NCI-H524 (cell line): ENCODE measurements around the gene GAK.

Source experiments
- DNase-seq, 2 experiments: peaks; one replicate each; lab custom pipeline; 2025; lab: John Stamatoyannopoulos, UW

GAK gene

GRCh38 chr4:848803-849477, 83.2 kb downstream of the GAK start:
- DNase-seq: no peak

- no peak for DNase-seq
Observed at GRCh38 chr4:848307-848691, 83.8 kb downstream of the GAK start.

GRCh38 chr4:845836-846251, 86.3 kb downstream of the GAK start:
- no peak for DNase-seq

GRCh38 chr4:845233-845835, 86.8 kb downstream of the GAK start:
- no peak for DNase-seq

DNA sequence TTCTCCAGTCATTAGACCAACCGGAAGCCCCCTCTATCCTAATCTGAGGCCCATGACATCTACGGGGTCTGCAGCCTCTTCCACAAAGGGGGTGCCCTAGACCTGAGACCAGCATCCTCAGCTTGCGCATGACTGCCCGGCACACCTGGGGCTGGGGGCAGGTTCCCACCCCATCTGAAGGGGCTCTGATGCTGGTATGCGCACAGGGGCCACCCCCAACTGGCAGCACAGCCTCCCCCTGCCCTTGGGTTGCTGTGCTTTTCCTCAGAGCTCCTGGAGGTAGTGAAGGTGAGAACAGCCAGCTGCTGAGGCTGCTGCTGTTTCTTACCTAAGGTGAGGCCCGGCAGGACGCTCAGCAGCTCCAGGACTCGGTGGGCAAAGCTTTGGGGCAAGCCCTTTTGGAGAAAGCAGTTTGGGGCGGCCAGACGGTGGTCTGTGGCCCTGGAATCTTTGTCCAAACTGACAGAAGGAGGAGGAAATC, 87.3 kb downstream of the GAK start:
- DNase-seq: no peak

- DNase-seq: peak in 1 of 2 experiments; percentile 19
Observed at GRCh38 chr4:839675-840443, 92.3 kb downstream of the GAK start.

DNA sequence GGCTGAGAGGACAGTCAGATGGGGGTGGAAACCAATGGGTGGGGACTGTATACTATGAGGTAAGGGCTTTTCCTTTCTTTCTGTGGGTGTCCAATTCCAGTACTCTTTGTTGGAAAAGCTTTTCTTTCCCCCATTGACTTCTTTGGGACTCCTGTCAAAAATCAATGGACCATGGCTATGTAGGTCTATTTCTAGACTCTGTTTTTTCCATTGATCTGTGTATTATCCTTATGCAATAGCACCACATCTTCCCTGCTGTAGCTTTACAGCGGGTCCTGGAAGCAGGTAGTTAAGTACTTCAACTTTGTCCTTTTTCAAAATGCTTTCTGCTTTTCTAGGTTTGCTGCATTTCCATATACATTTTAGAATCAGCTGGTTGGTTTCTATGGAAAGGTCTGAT, 94.3 kb downstream of the GAK start:
- no peak for DNase-seq

GRCh38 chr4:836750-837301, 95.3 kb downstream of the GAK start:
- no peak for DNase-seq

- DNase-seq: no peak
Observed at GRCh38 chr4:836003-836511, 96.1 kb downstream of the GAK start.

DNA sequence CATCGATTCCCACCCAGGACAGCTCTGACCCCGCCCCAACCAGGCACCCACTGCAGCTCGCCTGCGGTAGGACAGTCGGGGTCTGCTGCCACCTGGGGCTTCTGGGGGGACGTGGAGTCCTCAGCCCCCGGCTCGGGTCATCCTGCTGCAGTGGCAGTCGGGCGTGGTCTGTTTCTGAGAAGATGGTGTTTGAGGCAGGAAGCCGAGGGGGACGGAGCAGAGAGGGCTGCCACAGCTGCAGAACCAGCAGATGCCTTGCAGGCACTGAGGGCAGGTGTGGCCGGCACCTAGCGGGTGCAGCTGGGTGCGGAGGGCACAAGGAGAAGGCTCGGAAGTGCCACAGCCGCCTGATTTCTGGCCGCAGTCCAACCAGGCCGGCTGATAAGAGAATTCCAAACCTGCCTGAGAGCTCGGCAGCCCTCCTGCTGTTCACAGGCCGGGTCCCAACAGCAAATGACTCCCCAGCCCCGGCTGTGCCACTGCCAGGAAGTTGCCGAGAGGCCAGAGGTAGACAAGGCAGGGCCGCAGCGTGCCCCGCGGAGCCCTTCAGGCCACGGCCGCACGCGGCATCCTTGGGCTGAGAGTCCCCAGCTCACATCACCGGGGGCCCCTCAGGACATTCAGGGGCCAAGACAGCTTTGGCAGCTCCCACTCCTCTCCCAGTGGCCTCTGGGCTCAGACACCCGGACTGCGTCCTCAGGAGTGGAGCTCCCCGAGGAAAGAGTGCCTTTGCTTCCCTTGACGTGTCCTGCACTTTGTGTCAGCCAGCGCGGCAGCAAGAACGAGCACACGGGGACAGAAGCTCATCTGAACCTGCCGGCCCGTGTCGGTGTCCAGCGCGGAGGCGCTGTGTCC, 96.7 kb downstream of the GAK start:
- no peak for DNase-seq

GRCh38 chr4:834368-835147, 97.6 kb downstream of the GAK start:
- no peak for DNase-seq

- no peak for DNase-seq
Observed at GRCh38 chr4:833731-834367, 98.3 kb downstream of the GAK start.

DNA sequence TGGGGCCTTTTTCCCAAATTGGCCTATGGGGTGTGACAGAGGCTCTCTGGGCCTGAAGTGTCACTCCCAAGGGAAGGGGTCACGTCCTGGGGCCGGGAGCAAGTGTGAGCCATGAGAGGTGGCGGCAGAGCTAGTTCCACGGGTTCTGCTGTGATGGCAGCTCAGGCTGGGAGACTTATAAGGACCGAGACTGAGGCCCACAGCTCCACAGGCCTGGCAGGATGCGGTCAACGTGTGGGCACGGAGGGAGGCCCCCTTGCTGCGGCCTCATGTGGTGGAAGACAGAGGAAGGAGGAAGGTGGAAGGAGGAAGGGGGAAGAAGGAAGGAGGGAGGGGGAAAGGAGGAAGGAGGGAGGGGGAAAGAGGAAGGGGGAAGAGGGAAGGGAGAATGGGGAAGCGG, 99.0 kb downstream of the GAK start:
- no peak for DNase-seq

DNA sequence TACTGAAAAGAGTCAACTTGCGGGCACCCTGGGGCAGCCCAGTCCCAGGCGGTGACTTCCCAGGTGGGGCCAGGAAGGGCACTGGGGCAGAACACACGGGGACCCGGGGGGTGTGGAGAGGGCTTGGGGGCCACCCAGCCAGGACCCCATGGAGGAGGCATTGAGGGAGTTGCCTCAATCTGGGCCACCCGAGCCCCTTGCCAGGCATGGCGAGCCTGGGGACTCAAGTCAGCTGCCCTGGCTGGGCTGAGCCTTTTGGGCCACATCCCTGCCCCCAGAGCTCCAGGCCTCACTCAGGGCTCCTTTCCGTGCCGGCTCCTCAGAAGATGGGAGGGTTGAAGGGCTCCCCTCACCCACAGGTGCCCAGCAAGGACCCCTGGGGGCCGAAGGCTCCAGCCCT, 99.6 kb downstream of the GAK start:
- no peak for DNase-seq

GRCh38 chr4:832108-832507, 100.0 kb downstream of the GAK start:
- no peak for DNase-seq

DNA sequence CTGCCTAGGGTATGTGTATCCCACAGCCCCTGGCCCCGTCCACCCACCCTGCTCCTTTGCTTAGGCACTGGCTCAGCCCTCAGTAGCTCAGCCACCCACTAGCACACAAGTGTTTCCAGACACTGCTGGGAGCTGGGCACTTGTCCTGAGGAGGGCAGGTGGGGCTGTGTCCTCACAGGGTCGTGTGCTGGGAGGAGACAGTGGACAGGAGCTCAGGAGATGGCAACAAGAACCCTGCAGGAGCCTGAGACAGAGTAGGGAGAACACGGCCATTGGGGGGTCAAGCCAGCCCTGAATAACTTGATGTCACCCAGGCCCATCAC, 100.7 kb downstream of the GAK start:
- DNase-seq: no peak

GRCh38 chr4:830601-831482, 101.3 kb downstream of the GAK start:
- no peak for DNase-seq

GRCh38 chr4:829761-830600, 102.1 kb downstream of the GAK start:
- no peak for DNase-seq

GRCh38 chr4:829291-829690, 102.8 kb downstream of the GAK start:
- DNase-seq: no peak
